Activated CD4-positive, CD25-positive, alpha-beta regulatory T cell treated with anti-CD3 and anti-CD28 coated beads, Interleukin-2, amount 50 U/mL, for 16 hours (primary cell): Measurements from ENCODE around the gene MTMR3.

ENCODE experiments used
- DNase-seq: peaks from one replicate; pipeline ENCODE4 v3.0.0-alpha.2; 2020; ENCODE audit warnings: low read depth, low spot score

The MTMR3 gene

GRCh38 chr22:29867851-29868250 lies 15.1 kb upstream of the MTMR3 start:
- DNase-seq, result no peak

DNA sequence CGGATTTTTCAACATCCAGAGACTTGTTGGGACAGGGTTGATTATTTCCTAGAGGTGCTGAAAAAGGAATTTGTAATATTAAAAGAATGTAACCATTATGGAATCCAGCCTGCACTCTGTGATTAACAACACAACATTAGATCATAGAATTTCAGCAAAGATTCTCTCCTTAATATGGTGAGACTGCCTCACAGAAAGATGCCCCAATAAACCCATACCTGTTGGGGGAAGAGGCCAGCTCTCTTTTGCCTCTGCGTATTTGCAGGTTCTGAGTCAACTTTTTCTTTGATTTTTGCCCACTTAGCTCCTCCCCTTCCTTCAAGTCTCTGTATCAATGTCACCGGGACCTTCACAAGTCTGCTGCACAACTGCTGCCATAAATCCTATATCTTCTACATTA lies 12.4 kb upstream of the MTMR3 start:
- no peak for DNase-seq

- DNase-seq, result no peak
Measured at GRCh38 chr22:29871684-29872083, 11.3 kb upstream of the MTMR3 start.

GRCh38 chr22:29872144-29872893 lies 10.7 kb upstream of the MTMR3 start:
- no peak for DNase-seq

DNA sequence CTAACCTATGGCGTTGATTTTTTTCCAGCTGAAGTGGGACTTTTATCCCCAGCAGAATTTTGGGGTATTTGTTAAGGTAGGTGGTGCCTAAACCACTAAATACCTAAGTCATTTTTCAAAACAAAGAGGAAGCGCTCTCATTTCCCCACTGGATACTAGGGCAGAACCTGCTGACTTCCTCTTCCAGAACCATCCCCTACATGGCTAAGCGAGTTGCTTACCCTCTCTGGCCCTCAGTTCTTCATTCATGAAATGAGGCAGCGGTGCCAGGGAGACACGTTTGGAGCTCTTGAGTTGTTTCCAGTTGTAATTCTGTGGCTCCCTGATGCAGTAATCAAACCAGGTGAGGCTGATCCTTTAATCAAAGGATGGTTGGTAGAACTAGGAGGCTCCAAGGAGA lies 10.0 kb upstream of the MTMR3 start:
- no peak for DNase-seq

DNA sequence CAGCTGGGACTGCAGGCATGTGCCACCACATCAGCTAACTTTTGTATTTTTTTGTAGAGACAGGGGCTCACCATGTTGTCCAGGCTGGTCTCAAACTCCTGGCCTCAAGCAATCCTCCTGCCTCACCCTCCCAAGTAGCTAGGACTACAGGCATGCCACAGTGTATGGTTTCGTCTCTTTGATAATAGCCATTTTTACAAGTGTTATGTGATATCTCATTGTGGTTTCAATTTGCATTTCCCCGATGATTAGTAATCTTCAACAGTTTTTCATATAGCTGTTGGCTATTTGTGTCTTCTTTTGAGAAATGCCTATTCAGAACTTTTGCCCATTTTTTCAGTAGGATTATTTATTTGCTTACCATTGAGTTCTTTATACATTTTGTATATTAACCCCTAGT lies 9.0 kb upstream of the MTMR3 start:
- DNase-seq, result no peak

DNA sequence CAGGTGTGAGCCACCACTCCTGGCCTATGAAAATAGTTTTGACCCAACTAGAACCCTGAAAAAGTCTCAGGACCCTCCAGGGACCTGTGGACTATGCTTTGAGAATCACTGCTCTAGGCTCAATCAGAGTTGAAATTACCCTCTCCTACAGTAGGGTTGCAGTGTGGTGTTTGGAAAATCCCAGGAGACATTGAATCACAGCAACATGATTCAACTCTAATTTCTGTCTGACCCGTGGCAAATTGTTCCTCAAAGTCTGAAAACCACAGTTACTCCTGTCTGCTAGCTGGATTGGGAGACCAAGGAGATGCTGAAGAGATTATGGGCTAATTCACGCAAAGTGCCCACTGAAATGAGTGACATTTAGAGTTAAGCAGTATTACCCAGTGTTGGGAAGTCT lies 5.4 kb upstream of the MTMR3 start:
- DNase-seq, result no peak

DNA sequence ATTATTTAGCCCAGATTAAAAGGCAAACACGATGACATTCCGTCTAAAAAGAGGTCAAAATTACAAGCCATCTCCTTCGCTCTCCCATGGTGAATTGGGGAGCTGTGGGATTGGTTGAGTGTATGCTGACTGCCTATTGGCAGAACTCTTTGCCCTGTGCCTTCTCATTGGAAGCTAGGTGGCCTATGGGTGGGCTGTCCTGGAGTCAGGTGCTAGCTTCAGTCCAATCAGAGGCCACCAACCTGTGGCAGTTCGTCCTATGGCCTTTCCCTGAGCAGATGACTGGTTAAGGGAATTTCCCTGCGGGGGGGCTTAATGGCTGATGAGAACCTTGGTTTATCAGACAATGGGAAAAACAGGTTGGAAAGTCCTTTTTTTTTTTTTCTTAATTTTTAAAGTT lies 3.2 kb upstream of the MTMR3 start:
- no peak for DNase-seq

- DNase-seq, result no peak
Measured at GRCh38 chr22:29882716-29883044, 294 bp upstream of the MTMR3 start.

DNA sequence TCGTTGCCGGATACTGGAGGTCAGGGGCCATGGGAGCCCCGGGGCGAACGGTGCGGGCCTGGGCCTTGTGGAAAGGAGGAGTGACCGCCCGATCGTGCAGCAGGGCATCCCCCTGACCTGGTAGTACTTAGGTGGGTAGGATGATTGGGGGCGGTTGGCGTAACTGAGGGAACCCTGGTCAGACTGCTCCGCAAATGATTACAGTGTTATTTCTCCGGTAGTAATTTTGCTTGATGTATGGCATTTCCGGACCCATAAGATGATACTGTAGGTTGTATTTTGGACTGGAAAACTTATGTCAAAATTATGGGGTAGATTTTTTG lies 762 bp downstream of the MTMR3 start:
- DNase-seq, result no peak

GRCh38 chr22:29885610-29886009 lies 2.6 kb downstream of the MTMR3 start:
- DNase-seq, result no peak

DNA sequence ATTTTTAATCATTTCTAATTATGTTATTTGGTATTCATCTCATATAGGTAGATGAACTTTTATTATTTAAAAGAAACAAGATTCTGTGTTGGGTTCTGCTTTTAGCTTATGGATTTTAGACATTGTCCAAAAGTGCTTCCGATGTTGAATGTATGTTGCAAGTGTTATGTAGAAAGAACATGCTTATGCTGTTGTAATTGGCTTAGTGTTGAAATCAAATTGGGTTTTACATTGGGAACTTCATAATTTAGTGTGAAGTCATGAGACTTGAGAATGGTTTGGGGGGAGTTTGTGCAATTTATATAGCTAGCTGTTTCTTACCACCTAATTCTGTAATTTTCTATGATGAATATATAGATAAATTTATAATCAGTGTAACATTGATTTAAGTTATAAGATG lies 3.6 kb downstream of the MTMR3 start:
- DNase-seq, result no peak

GRCh38 chr22:29887358-29887757 lies 4.4 kb downstream of the MTMR3 start:
- DNase-seq, result no peak

- DNase-seq, result no peak
Measured at GRCh38 chr22:29890760-29891159, 7.8 kb downstream of the MTMR3 start.

DNA sequence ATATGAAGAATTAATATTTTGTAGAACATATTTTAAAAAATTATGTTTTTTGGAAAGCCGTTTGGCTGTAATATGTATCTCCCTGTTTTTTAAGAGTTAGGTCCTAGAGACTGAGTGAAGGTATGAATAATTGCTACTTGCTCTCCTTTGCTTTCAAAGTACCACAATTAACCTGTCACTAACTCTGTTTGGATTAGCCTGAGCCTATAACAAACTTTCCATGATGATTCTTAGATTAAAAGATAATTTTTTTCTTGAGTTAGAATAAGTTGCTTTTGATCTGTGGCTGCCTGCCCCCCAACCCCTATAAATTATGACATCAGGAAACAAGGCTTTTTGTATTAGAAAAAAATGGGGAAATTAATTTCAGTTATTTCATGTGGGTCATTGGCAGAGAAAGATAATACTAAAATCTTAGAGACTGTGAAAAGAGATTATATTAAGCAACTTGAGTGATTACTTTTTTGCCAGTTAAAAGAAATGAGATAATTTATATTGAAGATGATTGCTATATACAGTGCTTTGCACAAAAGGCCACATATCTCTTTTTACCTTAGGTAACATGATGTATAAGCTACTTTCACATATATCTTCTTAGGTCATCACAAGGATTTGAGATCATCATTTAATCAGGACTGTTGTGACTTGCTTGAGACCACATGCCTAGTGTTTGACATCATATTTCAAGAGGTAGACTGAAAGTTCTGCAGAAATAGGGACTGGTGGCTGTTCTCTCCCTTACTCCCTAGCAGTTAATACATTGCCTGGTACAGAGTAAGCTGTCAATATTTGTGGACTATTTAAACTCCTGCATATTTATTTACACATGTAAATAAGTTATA lies 9.6 kb downstream of the MTMR3 start:
- no peak for DNase-seq

DNA sequence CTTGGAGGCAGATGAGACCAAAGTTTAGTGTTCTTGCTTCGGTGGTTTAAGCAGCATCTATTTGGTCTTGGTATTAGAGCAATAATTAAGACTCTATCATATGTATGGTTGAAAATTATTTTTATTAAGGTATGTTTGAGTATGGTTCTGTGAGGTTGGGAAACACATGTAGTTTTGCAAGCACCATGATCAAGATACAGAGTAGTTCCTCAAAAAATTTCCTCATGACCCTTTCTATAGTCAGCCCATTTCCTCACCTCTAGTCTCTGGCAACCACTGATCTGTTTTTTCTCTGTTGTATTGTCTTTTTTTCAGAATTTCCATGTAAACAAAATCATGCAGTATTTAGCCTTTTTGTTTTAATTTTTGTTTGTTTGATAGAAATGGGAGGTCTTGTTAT lies 18.4 kb downstream of the MTMR3 start:
- no peak for DNase-seq

DNA sequence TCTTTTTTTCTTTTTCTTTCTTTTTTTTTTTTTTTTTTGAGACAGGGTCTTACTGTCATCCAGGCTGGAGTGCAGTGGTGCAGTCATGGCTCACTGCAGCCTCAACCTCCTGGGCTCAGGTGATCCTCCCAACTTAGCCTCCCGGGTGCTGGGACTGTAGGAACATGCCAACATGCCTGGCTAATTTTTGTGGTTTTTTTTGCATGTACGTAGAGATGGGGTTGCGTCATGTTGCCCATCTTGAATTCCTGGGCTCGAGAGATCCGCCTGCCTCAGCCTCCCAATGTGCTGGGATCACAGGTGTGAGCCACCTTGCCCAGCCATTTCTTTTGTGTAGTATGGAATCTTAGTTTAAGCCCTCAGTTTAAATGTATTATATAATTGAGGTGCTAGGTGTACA lies 20.4 kb downstream of the MTMR3 start:
- no peak for DNase-seq

DNA sequence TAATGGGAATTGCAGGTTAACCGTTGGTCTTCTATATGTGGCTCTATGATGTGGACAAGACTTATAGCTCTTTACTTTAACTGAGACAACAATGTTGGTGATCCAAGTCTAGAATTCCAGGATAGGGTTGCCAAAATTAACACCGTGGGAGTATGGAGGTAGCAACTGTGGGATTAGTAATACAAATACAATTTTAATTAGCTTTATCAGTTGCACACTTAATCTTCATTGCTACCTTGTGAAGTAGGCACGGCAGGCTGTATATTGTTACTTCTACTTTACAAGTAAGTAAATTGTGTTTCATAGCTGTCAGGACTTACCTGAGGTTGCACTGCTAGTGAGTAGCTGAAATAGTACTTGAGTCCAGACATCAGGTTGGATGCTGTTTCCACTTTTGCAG lies 21.0 kb downstream of the MTMR3 start:
- DNase-seq, result no peak

DNA sequence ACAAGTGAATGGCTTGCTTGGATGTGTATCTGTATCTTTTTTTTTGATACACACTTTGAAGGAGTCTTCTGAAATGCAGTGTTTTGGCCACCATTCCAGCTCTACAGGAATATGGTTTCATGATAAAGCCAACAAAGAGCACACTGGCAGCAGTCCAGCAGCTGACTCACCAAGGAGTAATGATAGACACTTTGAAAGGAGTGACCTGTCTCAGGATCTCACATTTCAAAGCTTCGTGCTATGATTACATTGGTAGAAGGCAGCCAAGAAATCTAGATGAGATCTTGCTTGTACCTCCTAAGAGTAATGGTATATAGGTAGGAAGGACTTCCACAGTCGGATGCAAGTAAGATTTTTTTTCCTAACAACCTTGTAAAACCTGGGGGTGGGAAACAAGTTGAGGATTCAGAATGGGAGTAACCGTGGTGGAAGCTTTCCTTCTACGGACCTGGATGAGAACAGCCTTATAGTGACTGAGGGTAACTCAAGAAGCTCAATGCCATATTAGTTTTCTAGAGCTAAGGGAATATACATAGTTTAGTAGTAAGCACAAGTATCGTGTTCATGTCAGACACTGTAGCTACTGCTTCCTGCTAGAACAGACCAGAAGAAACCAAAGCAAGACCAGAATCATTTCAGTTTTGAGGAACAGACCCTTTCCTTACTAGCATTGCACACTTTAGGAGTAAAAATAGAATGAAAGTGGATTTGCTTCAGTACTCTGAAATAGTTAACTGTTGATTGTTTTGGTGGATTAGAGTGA lies 25.0 kb downstream of the MTMR3 start:
- DNase-seq, result no peak

- no peak for DNase-seq
Measured at GRCh38 chr22:29912141-29912540, 29.2 kb downstream of the MTMR3 start.

- DNase-seq, result no peak
Measured at GRCh38 chr22:29912605-29913398, 29.8 kb downstream of the MTMR3 start.

DNA sequence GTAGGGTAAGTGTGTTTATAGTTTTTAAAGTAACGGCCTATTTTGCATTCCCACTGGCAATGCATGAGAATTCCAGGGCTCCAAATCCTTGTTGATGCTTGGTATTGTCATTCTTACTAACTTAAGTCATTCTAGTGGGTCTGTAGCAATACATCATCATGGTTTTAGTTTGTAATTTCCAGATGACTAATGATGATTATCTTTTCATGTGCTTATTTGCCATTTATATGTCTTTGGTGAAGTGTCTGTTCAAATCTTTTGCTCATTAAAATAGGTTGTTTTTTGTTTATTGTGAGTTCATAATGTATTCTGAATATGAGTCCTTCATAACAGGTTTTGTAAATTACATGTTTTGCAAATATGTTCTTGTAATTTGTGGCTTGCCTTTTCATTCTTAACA lies 31.2 kb downstream of the MTMR3 start:
- DNase-seq, result no peak
